Psoas muscle (tissue), 8 donors: Measurements from ENCODE around the gene GAS6. TPM values are rescaled to one million over a fixed set of nuclear protein-coding genes. Genes with fewer than 3 reads are reported as not detected.
A peak's percentile ranks its signal among the peaks of the same experiment; 100 is the strongest.

Experiments used
- ATAC-seq, 4 donors: fragments of 200-7000 bp; cut with Tn5 transposase; one replicate each; pipeline ENCODE4 v1.9.1; 2020; ENCODE audit warnings: moderate library complexity in 3 of 4, mild to moderate bottlenecking in 2 of 4
- DNase-seq, 2 donors: peaks; one replicate each; pipeline ENCODE4 v3.0.0-alpha.2; 2020
- H3K27ac ChIP-seq: fragments of 200-600 bp; one replicate; pipeline ENCODE4 v1.8.0; 2022
- H3K27me3 ChIP-seq, 3 donors: fragments of 200-600 bp in 1 of 3; one replicate each; pipeline versions ENCODE4 v1.6.1 to v1.8.0; 2013 to 2022; ENCODE audit warnings: low read length in 2 of 3, mild to moderate bottlenecking in 2 of 3, moderate library complexity in 1 of 3; ENCODE audit not compliant: insufficient read depth in 3 of 3
- H3K36me3 ChIP-seq, 2 donors: fragments of 200-600 bp in 1 of 2; one replicate each; pipeline versions ENCODE4 v1.6.1 to v1.8.0; 2013 to 2022; ENCODE audit warnings: low read depth in 1 of 2, mild to moderate bottlenecking in 1 of 2, moderate library complexity in 1 of 2; ENCODE audit not compliant: insufficient read depth in 1 of 2
- H3K4me1 ChIP-seq: fragments of 200-600 bp; one replicate; pipeline ENCODE4 v1.8.0; 2022
- H3K4me3 ChIP-seq: fragments of 200-600 bp; one replicate; pipeline ENCODE4 v1.8.0; 2022; ENCODE audit warnings: mild to moderate bottlenecking
- H3K9me3 ChIP-seq: fragments of 200-600 bp; one replicate; pipeline ENCODE4 v1.8.0; 2022
- WGBS, 3 donors: extraction: QIAGEN DNeasy Blood & Tissue Kit; methylation state at CpG; one replicate each; pipeline versions ENCODE4 v1.1.6 to v1.1.7; 2013; 5-methylcytosine and 5-hydroxymethylcytosine counted together
- intact Hi-C, 2 donors: fragments of 100-400 bp; cut with DNase I; formaldehyde crosslinking; loops; one replicate each; pipeline versions ENCODE4 v1.11.0 to v1.14.2; 2022
- polyA plus RNA-seq, 3 donors: library from polyadenylated mRNA; stranded (reverse); fragments of 200-250 nt; gene quantifications; one replicate each; pipeline ENCODE4 v1.2.3, GENCODE V29; 2013
- total RNA-seq, 4 donors: library from RNA; stranded (reverse); fragmentation: NEBNext Ultra II Directional in 2 of 4; extraction: Animal tissue kit (Norgen Biotek cat#: 25700) in 2 of 4; gene quantifications; one replicate each; pipeline versions ENCODE4 v1.2.1 to v1.2.4, GENCODE V29; 2021 to 2023
- TF ChIP-seq, protein P1 (sequence below): fragments of 200-600 bp; IDR thresholded peaks from one replicate; pipeline ENCODE4 v1.8.0; 2022; ENCODE audit warnings: antibody characterized with exemption
- donor health status: healthy with polysubstance abuse.
- donor health status: DM: no; HTN: no; CAD: no; lungs with moderate emphysema.
- donor health status: Bipolar disorder and iron deficiency.
- donor health status: healthy.
- donor health status: DM: yes; HTN: yes; CAD: no.
- donor health status: DM: no; HTN: no; CAD: no.
- donor health status: DM: no; HTN: no; CAD: no.
- donor health status: DM: yes; HTN: yes; CAD: no.

GAS6 gene
- total and polyA plus RNA-seq, 7 donors: 51.6 to 103 (median 65.8) TPM

GRCh38 chr13:113804703-113805430 lies 59.0 kb downstream of the GAS6 start:
- TF ChIP-seq, protein P1, sequence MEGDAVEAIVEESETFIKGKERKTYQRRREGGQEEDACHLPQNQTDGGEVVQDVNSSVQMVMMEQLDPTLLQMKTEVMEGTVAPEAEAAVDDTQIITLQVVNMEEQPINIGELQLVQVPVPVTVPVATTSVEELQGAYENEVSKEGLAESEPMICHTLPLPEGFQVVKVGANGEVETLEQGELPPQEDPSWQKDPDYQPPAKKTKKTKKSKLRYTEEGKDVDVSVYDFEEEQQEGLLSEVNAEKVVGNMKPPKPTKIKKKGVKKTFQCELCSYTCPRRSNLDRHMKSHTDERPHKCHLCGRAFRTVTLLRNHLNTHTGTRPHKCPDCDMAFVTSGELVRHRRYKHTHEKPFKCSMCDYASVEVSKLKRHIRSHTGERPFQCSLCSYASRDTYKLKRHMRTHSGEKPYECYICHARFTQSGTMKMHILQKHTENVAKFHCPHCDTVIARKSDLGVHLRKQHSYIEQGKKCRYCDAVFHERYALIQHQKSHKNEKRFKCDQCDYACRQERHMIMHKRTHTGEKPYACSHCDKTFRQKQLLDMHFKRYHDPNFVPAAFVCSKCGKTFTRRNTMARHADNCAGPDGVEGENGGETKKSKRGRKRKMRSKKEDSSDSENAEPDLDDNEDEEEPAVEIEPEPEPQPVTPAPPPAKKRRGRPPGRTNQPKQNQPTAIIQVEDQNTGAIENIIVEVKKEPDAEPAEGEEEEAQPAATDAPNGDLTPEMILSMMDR: no peak
- Histone ChIP-seq H3K4me1 (no peaks in the 10 kb centered on the region), H3K4me3 (no peak overlapping the region), H3K27me3 (peaks cover 0 to 9% (median 0%) of the 10 kb centered on the region in 3 donors), H3K27ac (no peak overlapping the region), H3K9me3 (no peaks in the 10 kb centered on the region), H3K36me3 (no peaks in the 10 kb centered on the region)
- DNase-seq (peak in 1 of 2 donors; percentile 40), ATAC-seq (no peak)
- 88 to 93% (median 89%) methylated on average over 38 to 39 of the region's 39 CpGs for WGBS, 3 donors
- intact Hi-C loops: no loop called here

GRCh38 chr13:113804017-113804702 lies 59.7 kb downstream of the GAS6 start:
- H3K27me3 ChIP-seq: peaks cover 0 to 9% (median 3%) of the 10 kb centered on the region in 3 donors
- no peak overlapping the region for H3K27ac ChIP-seq
- WGBS, 3 donors: 88 to 94% (median 93%) methylated on average over 30 to 34 of the region's 34 CpGs
- no peak overlapping the region for H3K4me3 ChIP-seq
- intact Hi-C loops: no loop called here
- DNase-seq: peak in 1 of 2 donors; percentile 43
- no peaks in the 10 kb centered on the region for H3K9me3 ChIP-seq
- no peak for ATAC-seq
- TF ChIP-seq, protein P1: no peak
- H3K36me3 ChIP-seq: no peaks in the 10 kb centered on the region
- H3K4me1 ChIP-seq: no peaks in the 10 kb centered on the region

GRCh38 chr13:113803409-113804016 lies 60.4 kb downstream of the GAS6 start:
- ATAC-seq (no peak), DNase-seq (peak in 1 of 2 donors; percentile 44)
- Histone ChIP-seq H3K36me3 (no peaks in the 10 kb centered on the region), H3K27ac (no peak overlapping the region), H3K4me3 (no peak overlapping the region), H3K9me3 (no peaks in the 10 kb centered on the region), H3K27me3 (peaks cover 0 to 11% (median 3%) of the 10 kb centered on the region in 3 donors), H3K4me1 (no peaks in the 10 kb centered on the region)
- 84 to 89% (median 86%) methylated on average over 30 to 32 of the region's 32 CpGs for WGBS, 3 donors
- TF ChIP-seq, protein P1: no peak
- intact Hi-C loops: no loop called here

DNA sequence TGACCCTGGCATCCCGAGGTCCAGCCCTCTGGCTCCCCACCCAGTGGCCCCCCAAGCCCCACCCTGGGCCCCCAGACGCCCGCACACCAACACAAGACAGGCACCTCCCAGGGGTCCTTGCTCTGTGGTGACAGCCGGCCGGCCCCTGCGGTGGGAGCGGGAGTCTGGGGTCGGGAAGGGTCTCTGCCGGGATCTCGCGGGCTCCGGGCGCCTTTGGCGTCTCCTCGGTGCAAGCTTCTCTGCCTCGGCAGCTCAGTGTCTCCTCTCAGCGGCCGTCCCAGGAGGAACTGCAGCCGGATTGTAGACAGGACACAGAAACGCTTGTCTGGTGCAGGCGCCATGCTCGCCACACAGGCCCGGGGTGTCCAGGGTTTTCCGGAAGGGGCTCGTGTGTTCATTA lies 61.1 kb downstream of the GAS6 start:
- H3K36me3 ChIP-seq: no peaks in the 10 kb centered on the region
- intact Hi-C loops: no loop called here
- no peaks in the 10 kb centered on the region for H3K4me1 ChIP-seq
- no peaks in the 10 kb centered on the region for H3K9me3 ChIP-seq
- no peak overlapping the region for H3K4me3 ChIP-seq
- DNase-seq (peak in 1 of 2 donors; percentile 50), ATAC-seq (no peak)
- H3K27ac ChIP-seq: no peak overlapping the region
- TF ChIP-seq, protein P1: no peak
- 48 to 68% (median 66%) methylated on average over 18 to 25 of the region's 25 CpGs for WGBS, 3 donors
- peaks cover 0 to 12% (median 3%) of the 10 kb centered on the region in 3 donors for H3K27me3 ChIP-seq
